Midbrain (tissue), 1 donor: ENCODE data around the gene TPRA1.

Source experiments
- DNase-seq: peaks from one replicate; lab custom pipeline; 2025; lab: John Stamatoyannopoulos, UW

TPRA1 gene

DNA sequence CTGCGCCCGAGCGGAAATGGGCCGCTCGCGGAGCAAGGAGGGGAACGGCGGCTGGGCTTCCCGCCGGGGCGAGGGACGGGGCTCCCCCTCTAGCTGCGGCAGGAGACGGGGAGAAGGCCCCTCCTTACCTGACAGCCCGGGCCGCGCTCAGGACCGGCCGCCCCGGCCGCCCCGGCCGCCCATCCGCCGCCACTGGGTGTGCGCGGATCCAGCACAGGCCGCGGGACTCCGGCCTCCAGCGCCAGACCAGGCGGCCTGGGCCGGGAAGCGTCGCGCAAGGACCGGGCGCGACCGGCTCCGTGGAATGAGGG lies 296 bp downstream of the TPRA1 start:
- no peak for DNase-seq

DNA sequence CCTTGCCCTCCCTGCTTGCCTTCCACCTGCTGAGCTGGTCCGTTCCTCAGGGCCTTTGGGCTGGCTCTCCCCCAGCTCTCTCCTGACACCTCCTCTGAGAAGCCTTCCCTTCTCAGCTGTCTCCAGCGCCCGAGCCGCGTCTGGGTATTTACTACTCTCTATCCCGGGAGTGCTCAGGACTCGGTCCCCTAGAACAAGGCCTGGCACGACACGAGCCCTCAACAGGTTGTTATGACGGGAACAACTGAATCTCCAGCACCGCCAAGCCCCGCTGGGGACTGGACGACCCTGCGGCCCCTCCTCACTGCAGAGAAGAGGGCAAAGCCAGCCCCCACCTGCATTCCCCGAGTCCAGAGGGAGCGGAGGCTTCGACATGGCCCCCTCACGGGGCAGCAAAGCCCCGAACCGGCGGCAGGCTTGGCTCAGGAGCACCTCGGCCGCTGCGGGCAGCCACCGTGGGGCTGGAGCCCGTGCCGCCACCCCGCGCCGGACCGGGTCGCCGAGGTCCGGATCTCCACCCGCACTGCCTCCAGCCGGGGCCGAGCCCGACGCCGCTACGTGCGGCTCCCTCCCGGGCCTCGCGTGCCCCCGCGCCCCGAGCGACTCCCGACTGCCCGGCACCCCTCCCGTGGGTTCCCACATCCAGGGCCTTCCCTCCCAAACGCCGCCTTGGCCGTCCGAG lies 792 bp downstream of the TPRA1 start:
- no peak for DNase-seq

DNA sequence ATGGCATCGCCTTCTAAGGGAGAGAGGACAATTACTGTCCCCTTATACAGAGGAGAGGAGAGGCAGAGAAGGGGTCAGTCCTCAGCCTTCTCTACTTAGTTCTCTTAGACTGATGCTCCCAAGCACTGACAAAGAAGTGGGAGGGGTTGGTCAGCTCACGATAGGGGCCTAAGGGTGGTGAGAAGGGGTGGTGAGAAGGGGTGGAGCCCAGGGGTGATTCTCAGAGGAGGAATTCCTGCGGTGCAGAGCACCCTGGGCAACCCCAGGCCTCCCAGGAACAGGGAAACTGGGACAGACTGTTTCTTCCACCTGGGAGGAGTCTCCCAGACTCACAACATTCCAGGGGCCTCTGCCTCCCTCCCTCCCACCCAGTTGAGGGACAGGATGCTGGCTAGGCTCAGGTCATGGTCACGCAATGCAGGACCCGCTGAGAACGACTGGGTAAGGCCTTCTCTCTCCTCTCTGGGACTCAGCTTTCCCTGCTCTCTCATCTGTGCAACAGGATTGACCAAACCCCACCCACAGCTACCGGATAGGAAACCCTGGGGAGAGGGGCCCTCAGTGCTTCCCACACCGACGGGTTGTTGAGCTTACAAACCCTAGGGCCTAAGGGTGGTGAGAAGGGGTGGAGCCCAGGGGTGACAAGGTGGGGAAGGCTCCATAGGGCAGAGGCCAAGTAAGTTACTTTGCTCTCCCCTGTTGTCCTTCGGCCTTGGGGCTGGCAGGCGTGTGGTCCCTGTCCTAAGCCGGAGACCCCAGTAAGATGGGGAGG lies 1.5 kb downstream of the TPRA1 start:
- no peak for DNase-seq

- DNase-seq, result no peak
These were observed 2.7 kb downstream of the TPRA1 start for GRCh38 chr3:127587876-127588275.

GRCh38 chr3:127585813-127586413 lies 4.6 kb downstream of the TPRA1 start:
- no peak for DNase-seq

DNA sequence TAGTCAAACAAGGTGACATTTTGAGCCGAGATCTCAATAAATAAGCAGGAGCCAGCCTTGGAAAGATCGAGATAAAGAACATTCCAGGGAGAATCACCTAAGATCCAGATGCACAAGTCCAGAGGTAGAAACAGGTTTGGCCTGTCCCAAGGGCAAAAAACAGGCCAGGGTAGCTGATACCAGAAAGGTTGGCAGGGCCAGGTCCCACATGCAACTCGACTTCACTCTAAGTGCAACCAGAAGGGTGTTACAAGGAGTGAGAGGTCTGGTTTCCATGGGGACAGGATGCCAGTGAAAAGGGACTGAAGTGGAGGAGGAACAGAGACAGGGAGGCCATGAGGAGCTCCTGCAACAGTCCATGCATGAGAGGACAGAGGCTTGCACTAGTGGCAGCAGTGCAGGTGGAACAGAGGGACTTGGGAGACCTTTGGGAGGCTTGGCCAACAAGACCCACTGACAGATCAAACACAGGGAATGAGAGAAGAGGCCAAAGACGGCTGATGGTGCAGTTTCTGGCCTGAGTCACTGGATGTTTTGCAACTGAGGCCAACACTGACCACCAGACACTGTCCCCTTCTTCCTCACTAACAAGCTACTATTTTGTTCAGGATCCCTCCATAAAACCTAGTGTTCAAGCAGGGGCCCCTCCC lies 5.2 kb downstream of the TPRA1 start:
- DNase-seq, result no peak

DNA sequence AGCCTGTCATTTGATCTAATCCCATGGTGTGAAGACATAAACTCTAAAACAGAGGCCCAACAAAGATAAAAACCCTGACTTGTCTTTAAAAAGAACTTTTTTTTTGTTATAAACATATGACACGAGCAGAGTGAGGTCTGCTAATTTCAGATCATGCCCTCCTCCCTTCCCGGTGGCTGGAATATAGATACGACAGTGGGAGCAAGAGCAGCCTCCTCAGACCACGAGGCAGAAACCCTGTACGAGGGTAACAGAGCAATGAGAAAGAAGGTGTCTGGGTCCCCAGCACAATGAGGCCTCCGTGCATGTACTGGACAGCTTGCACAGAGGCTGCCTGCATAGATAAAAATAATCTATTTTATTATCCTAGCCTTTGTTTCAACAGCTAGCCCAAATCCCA lies 5.8 kb downstream of the TPRA1 start:
- no peak for DNase-seq

GRCh38 chr3:127580327-127581060 lies 10.0 kb downstream of the TPRA1 start:
- DNase-seq, result no peak

DNA sequence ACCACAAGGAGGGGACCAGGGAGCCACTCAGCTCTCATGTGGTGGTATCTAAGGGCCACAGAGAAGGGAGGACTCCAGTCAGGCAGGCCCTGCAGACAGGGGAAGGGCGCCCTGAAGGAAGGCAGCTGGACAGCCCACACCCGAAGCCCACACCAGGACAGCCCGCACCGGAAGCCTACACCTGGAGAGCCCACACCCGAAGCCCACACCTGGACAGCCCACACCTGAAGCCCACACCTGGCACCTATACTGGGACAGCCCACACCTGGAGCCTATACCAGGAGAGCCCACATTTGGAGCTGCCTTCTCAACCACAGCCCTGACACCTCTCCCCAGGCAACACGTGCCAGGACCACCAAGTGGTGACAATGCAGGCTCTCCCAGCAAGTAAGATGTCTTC lies 11.7 kb downstream of the TPRA1 start:
- DNase-seq, result no peak

GRCh38 chr3:127578168-127578567 lies 12.4 kb downstream of the TPRA1 start:
- DNase-seq, result no peak

- DNase-seq, result no peak
These were observed 13.1 kb downstream of the TPRA1 start for GRCh38 chr3:127577448-127577847.

- peak; percentile 86 for DNase-seq
These were observed 15.4 kb downstream of the TPRA1 start for GRCh38 chr3:127574880-127575878.

DNA sequence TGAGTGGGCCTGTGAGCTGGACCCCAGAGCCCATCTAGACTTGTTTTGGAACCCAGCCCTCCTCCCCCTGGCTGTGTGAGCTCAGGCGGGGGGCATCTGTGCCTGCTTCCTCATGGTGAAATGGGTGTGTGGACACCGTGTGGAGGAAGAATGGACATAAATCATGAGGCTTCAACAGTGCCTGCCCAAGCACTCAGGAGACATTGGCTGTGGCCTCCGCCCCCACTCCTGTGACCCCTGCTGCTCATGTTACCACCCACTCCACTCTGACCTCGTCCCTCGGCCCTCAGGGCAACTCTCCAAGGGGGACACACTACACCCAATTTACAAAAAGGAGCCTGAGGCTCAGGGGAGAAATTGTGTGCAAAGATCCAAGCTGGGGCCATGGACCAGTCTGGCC lies 16.6 kb downstream of the TPRA1 start:
- DNase-seq, result no peak

- no peak for DNase-seq
These were observed 17.1 kb downstream of the TPRA1 start for GRCh38 chr3:127573401-127573800.

DNA sequence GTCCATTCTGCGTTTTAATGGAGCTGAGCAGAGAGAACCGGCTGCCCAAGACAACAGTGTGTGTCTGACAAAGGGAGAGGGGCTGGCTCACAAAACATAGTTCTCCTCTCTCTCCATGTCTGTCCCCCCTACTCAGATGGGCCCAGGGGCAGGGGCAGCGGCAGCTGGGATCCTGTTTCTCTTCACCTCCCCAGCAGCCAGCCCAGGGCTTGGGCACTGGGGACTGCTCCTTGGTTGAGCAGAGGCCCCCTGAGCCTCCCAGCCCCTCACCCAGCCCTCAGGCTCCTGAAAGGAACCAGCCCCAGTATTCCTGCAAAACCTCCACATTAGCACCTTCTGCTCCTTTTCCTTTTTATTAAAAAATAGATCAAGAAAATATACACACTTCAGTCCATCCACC lies 17.8 kb downstream of the TPRA1 start:
- DNase-seq, result no peak

- DNase-seq, result peak; percentile 20
These were observed 18.3 kb downstream of the TPRA1 start for GRCh38 chr3:127572186-127572585.

- no peak for DNase-seq
These were observed 20.0 kb downstream of the TPRA1 start for GRCh38 chr3:127570520-127570919.

GRCh38 chr3:127569160-127569559 lies 21.4 kb downstream of the TPRA1 start:
- DNase-seq, result no peak

DNA sequence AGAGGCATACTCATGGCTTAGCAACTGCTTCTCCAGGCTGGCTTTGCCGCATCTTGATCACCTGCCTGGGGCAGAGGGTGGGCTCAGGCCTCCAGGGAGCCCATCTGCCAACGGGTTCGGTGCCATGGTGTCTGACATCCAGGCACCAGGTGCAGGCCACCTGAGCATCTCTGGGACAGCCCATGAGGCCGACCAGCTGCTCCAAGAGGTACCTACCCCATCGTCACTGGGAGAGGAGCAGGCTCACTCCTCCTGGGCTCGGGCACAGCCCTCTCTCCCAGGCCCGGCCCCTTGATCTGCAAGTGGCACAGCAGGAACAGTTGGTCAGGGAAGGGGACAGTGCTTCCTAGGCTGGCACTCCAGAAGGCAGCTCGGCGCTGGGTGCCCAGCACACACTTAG lies 21.9 kb downstream of the TPRA1 start:
- no peak for DNase-seq

DNA sequence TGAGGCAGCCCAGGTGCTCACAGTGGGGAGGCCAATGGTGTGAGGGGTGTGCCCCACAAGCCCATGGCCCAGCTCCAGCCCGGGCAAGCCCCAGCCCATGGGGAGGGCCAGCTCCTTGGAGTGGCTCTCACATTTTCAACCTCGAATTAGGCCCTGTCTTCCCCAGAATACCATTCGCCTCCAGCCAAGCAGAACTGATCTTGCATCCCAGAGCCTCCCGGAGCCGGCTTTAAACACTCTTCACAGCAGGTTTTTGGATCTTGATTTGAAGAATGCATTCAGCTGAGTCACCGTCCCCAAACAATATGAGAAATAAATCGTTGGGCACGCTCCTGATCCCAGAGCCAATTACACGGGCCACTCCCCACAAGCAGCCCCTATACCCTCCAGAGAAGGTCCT lies 23.7 kb downstream of the TPRA1 start:
- no peak for DNase-seq

GRCh38 chr3:127565711-127566110 lies 24.8 kb downstream of the TPRA1 start:
- no peak for DNase-seq
